ENCODE data around the gene PIAS3.
A peak's percentile ranks its signal among the peaks of the same experiment; 100 is the strongest.

The PIAS3 gene

DNA sequence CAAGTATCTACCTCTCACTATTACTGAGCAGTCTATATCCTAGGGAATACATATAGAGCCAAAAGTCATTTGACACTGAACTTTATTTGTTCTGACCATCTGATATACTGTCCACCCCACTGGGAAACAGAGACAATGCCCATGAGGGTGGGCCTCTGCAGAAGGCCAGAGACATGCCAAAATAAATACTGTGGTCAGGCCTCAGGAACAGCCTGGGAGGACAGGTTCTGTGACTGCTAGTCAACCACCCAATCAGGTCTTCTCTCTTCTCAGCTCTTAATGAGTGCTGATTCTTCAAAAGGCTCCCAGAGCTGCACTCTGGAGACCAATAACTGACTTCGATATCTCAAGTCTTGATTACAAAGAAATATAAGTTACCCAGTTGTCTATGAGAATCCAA lies 32.3 kb upstream of the PIAS3 start:
- H3K79me1 ChIP-seq (ENCODE audit: low read length) = no peaks in the 10 kb centered on the region
- no peak overlapping the region for H3K56ac ChIP-seq (ENCODE audit: low read length)
- no CpG with 5 or more reads among the region's 1 CpG for WGBS (ENCODE audit: extremely low coverage, insufficient coverage, low lambda C conversion rate)
- H3K27ac ChIP-seq (ENCODE audit: low read depth, low read length) = no peak overlapping the region
- H2AK5ac ChIP-seq (ENCODE audit: low read length) = no peak overlapping the region
- H3K18ac ChIP-seq (ENCODE audit: low read length) = no peak overlapping the region
- no peak overlapping the region for H4K8ac ChIP-seq (ENCODE audit: low read depth, low read length)
- no peak for DNase-seq
- no peak overlapping the region for H2BK5ac ChIP-seq (ENCODE audit: low read length)
- H3K79me2 ChIP-seq (ENCODE audit: control insufficient read depth, insufficient read depth, low read length) = no peaks in the 10 kb centered on the region
- H3K23ac ChIP-seq (ENCODE audit: low read length) = no peak overlapping the region
- H2BK15ac ChIP-seq (replicated peaks; ENCODE audit: low read depth) = no peak overlapping the region
- H4K5ac ChIP-seq (ENCODE audit: low read length) = no peak overlapping the region
- no peak overlapping the region for H3K4me3 ChIP-seq (ENCODE audit: low read length)
- H3K27me3 ChIP-seq (ENCODE audit: insufficient read depth, low read length, poor library complexity) = no peaks in the 10 kb centered on the region
- no peak overlapping the region for H3K4me2 ChIP-seq (ENCODE audit: low read length)
- no peak overlapping the region for H3K4ac ChIP-seq (ENCODE audit: low read depth, low read length)
- no peak overlapping the region for H3K9ac ChIP-seq (ENCODE audit: low read length)
- H3K36me3 ChIP-seq (ENCODE audit: control insufficient read depth, insufficient read depth, low read length) = no peaks in the 10 kb centered on the region
- H2BK120ac ChIP-seq (ENCODE audit: low read depth, low read length) = no peak overlapping the region
- H3K4me1 ChIP-seq (ENCODE audit: control insufficient read depth, low read depth, low read length) = peaks cover 4% of the 10 kb centered on the region

DNA sequence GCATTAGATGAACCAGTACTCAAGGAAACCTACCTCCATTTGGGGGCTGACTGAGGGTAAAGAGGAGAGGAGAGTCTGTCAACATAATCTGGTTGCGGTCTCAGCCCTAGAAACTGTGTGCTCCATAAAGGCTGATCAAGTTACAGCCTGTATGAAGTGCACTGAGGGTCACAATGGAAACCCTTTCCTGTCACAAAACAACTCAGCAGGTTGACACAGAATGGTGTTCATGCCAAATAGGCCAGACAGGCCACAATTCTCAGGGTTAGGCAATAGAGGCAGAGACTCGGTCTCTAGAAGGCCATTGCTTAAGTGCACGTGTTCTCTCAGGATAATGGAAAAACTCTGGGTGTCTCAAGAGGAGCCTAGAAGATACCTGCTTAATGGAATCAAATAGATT lies 30.8 kb upstream of the PIAS3 start:
- DNase-seq = no peak
- Histone ChIP-seq H3K18ac (ENCODE audit: low read length) (no peak overlapping the region), H4K8ac (ENCODE audit: low read depth, low read length) (no peak overlapping the region), H4K5ac (ENCODE audit: low read length) (no peak overlapping the region), H2BK15ac (replicated peaks; ENCODE audit: low read depth) (no peak overlapping the region), H2AK5ac (ENCODE audit: low read length) (no peak overlapping the region), H3K79me2 (ENCODE audit: control insufficient read depth, insufficient read depth, low read length) (no peaks in the 10 kb centered on the region), H3K4ac (ENCODE audit: low read depth, low read length) (no peak overlapping the region), H3K4me1 (ENCODE audit: control insufficient read depth, low read depth, low read length) (peaks cover 4% of the 10 kb centered on the region), H3K9ac (ENCODE audit: low read length) (no peak overlapping the region), H3K27ac (ENCODE audit: low read depth, low read length) (no peak overlapping the region), H2BK5ac (ENCODE audit: low read length) (no peak overlapping the region), H3K4me2 (ENCODE audit: low read length) (no peak overlapping the region), H3K27me3 (ENCODE audit: insufficient read depth, low read length, poor library complexity) (peaks cover 1% of the 10 kb centered on the region), H2BK120ac (ENCODE audit: low read depth, low read length) (no peak overlapping the region), H3K56ac (ENCODE audit: low read length) (no peak overlapping the region), H3K4me3 (ENCODE audit: low read length) (no peak overlapping the region), H3K23ac (ENCODE audit: low read length) (no peak overlapping the region), H3K79me1 (ENCODE audit: low read length) (no peaks in the 10 kb centered on the region), H3K36me3 (ENCODE audit: control insufficient read depth, insufficient read depth, low read length) (no peaks in the 10 kb centered on the region)
- no CpG with 5 or more reads among the region's 3 CpGs for WGBS (ENCODE audit: extremely low coverage, insufficient coverage, low lambda C conversion rate)

DNA sequence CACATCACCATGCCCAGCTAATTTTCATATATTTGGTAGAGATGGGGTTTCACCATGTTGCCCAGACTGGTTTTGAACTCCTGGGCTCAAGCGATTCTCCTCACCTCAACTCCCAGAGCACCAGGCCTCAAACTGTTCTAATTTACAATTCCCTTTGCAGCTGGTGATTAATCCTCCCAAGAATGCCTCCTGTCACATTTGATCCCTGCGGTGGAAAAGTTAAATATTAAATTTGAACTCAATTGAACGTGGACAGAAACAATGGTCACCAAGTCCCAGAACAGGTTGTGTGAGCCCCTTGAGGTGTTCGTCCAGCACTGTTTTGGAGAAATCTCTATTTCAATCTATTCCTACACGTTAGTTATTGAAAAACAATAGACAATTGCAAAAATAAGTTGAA lies 28.8 kb upstream of the PIAS3 start:
- no peak overlapping the region for H3K23ac ChIP-seq (ENCODE audit: low read length)
- no peak overlapping the region for H2BK120ac ChIP-seq (ENCODE audit: low read depth, low read length)
- H3K36me3 ChIP-seq (ENCODE audit: control insufficient read depth, insufficient read depth, low read length) = no peaks in the 10 kb centered on the region
- H3K4me2 ChIP-seq (ENCODE audit: low read length) = no peak overlapping the region
- H4K8ac ChIP-seq (ENCODE audit: low read depth, low read length) = no peak overlapping the region
- H4K5ac ChIP-seq (ENCODE audit: low read length) = no peak overlapping the region
- no peak overlapping the region for H3K4ac ChIP-seq (ENCODE audit: low read depth, low read length)
- H3K27me3 ChIP-seq (ENCODE audit: insufficient read depth, low read length, poor library complexity) = peaks cover 2% of the 10 kb centered on the region
- H3K79me1 ChIP-seq (ENCODE audit: low read length) = no peaks in the 10 kb centered on the region
- no peak for DNase-seq
- no CpG with 5 or more reads among the region's 5 CpGs for WGBS (ENCODE audit: extremely low coverage, insufficient coverage, low lambda C conversion rate)
- no peak overlapping the region for H3K56ac ChIP-seq (ENCODE audit: low read length)
- H3K4me3 ChIP-seq (ENCODE audit: low read length) = no peak overlapping the region
- H3K18ac ChIP-seq (ENCODE audit: low read length) = no peak overlapping the region
- H2AK5ac ChIP-seq (ENCODE audit: low read length) = no peak overlapping the region
- H2BK15ac ChIP-seq (replicated peaks; ENCODE audit: low read depth) = no peak overlapping the region
- H3K9ac ChIP-seq (ENCODE audit: low read length) = no peak overlapping the region
- H3K27ac ChIP-seq (ENCODE audit: low read depth, low read length) = no peak overlapping the region
- H3K4me1 ChIP-seq (ENCODE audit: control insufficient read depth, low read depth, low read length) = peaks cover 4% of the 10 kb centered on the region
- no peak overlapping the region for H2BK5ac ChIP-seq (ENCODE audit: low read length)
- H3K79me2 ChIP-seq (ENCODE audit: control insufficient read depth, insufficient read depth, low read length) = no peaks in the 10 kb centered on the region

DNA sequence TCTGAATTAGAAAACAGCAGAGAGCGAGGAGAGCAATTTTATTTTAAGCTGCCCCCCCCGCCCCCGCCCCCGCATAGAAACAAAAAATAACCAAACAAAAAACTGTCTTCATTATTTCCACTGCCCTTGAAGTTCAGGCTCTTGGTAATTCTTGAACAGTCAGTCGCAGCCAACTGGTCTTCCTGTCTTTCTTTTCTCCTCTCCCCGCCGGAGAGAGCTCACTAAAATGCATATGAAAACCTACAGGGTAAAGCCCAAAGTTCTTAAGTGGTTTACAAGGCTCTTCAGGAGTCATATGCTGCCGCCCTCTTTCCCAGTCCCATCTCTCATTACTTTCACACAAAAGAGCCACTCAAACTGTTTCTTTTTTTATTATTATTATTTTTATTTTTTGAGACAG lies 27.9 kb upstream of the PIAS3 start:
- H3K23ac ChIP-seq (ENCODE audit: low read length) = no peak overlapping the region
- peaks cover 2% of the 10 kb centered on the region for H3K27me3 ChIP-seq (ENCODE audit: insufficient read depth, low read length, poor library complexity)
- H3K79me1 ChIP-seq (ENCODE audit: low read length) = no peaks in the 10 kb centered on the region
- H3K56ac ChIP-seq (ENCODE audit: low read length) = no peak overlapping the region
- no peak overlapping the region for H2BK120ac ChIP-seq (ENCODE audit: low read depth, low read length)
- H2AK5ac ChIP-seq (ENCODE audit: low read length) = no peak overlapping the region
- H3K9ac ChIP-seq (ENCODE audit: low read length) = no peak overlapping the region
- H4K8ac ChIP-seq (ENCODE audit: low read depth, low read length) = no peak overlapping the region
- no peak overlapping the region for H3K27ac ChIP-seq (ENCODE audit: low read depth, low read length)
- DNase-seq = no peak
- no peak overlapping the region for H2BK5ac ChIP-seq (ENCODE audit: low read length)
- H3K4me2 ChIP-seq (ENCODE audit: low read length) = no peak overlapping the region
- no peaks in the 10 kb centered on the region for H3K4me1 ChIP-seq (ENCODE audit: control insufficient read depth, low read depth, low read length)
- H3K79me2 ChIP-seq (ENCODE audit: control insufficient read depth, insufficient read depth, low read length) = no peaks in the 10 kb centered on the region
- no peak overlapping the region for H2BK15ac ChIP-seq (replicated peaks; ENCODE audit: low read depth)
- H4K5ac ChIP-seq (ENCODE audit: low read length) = no peak overlapping the region
- H3K36me3 ChIP-seq (ENCODE audit: control insufficient read depth, insufficient read depth, low read length) = no peaks in the 10 kb centered on the region
- no peak overlapping the region for H3K4me3 ChIP-seq (ENCODE audit: low read length)
- H3K18ac ChIP-seq (ENCODE audit: low read length) = no peak overlapping the region
- no peak overlapping the region for H3K4ac ChIP-seq (ENCODE audit: low read depth, low read length)
- no CpG with 5 or more reads among the region's 8 CpGs for WGBS (ENCODE audit: extremely low coverage, insufficient coverage, low lambda C conversion rate)

DNA sequence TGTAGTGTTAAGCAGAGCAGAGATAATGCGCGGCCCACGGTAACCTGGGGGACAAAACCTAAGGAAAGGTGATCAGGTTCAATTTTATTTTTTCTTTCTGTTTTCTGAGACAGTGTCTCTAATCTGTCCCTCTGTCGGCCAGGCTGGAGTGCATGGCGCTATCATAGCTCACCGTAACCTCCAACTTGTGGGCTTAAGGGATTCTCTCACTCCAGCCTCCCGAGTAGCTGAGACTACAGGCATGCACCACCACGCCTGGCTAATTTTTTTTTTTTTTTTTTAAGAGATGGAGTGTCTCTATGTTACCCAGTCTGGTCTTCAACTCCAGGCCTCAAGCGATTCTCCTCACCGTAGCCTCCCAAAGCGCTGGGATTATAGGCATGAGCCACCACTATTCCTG lies 27.5 kb upstream of the PIAS3 start:
- no peaks in the 10 kb centered on the region for H3K4me1 ChIP-seq (ENCODE audit: control insufficient read depth, low read depth, low read length)
- H3K23ac ChIP-seq (ENCODE audit: low read length) = no peak overlapping the region
- WGBS (ENCODE audit: extremely low coverage, insufficient coverage, low lambda C conversion rate) = no CpG with 5 or more reads among the region's 11 CpGs
- no peak overlapping the region for H3K27ac ChIP-seq (ENCODE audit: low read depth, low read length)
- no peak overlapping the region for H2BK5ac ChIP-seq (ENCODE audit: low read length)
- H3K4me3 ChIP-seq (ENCODE audit: low read length) = no peak overlapping the region
- no peak overlapping the region for H3K4ac ChIP-seq (ENCODE audit: low read depth, low read length)
- peaks cover 2% of the 10 kb centered on the region for H3K27me3 ChIP-seq (ENCODE audit: insufficient read depth, low read length, poor library complexity)
- no peak overlapping the region for H3K4me2 ChIP-seq (ENCODE audit: low read length)
- DNase-seq = no peak
- no peaks in the 10 kb centered on the region for H3K36me3 ChIP-seq (ENCODE audit: control insufficient read depth, insufficient read depth, low read length)
- H2BK15ac ChIP-seq (replicated peaks; ENCODE audit: low read depth) = no peak overlapping the region
- H2BK120ac ChIP-seq (ENCODE audit: low read depth, low read length) = no peak overlapping the region
- no peaks in the 10 kb centered on the region for H3K79me1 ChIP-seq (ENCODE audit: low read length)
- no peak overlapping the region for H3K18ac ChIP-seq (ENCODE audit: low read length)
- H2AK5ac ChIP-seq (ENCODE audit: low read length) = no peak overlapping the region
- H3K79me2 ChIP-seq (ENCODE audit: control insufficient read depth, insufficient read depth, low read length) = no peaks in the 10 kb centered on the region
- H4K5ac ChIP-seq (ENCODE audit: low read length) = no peak overlapping the region
- peak overlapping the region; percentile 4 for H3K9ac ChIP-seq (ENCODE audit: low read length)
- peak overlapping the region; percentile 44 for H3K56ac ChIP-seq (ENCODE audit: low read length)
- H4K8ac ChIP-seq (ENCODE audit: low read depth, low read length) = no peak overlapping the region

DNA sequence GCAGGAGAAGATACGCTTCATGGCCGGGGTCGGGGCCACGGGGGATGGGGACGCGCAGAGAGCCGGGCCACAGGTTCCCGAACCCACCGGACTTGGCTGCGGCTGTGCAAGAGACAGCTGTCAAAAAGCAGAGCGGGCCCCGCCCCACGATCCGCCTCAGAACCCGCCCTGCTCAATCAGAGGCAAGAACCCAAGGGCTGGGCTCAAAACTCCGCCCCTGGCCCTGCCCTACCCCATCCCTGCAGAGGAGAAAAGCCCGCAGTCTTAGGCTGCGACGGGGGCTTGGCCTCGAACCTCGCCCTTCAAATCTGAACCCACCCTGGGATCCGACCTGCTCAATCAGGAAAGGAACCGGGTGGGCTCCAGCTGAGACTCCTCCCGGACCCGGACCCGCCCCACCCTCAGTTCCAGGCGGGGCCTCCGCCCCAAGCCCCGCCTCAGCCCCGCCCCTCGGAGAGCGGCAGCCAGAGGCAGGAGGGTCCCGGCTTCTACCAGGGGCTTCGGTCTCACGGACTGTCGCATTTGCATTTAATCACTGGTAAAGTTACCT lies 26.9 kb upstream of the PIAS3 start, which contains the start of gene ANKRD35:
Gene ANKRD35, minus strand, starts transcription at position 129 of the 550 bp plus-strand sequence. Its CDS starts 108 bp downstream, at position 21.
- Histone ChIP-seq H3K56ac (ENCODE audit: low read length) (peak within 1 kb of the TSS; percentile 44), H3K4me3 (ENCODE audit: low read length) (peak within 1 kb of the TSS; percentile 48), H4K8ac (ENCODE audit: low read depth, low read length) (no peak within 1 kb of the TSS), H3K27ac (ENCODE audit: low read depth, low read length) (no peak within 1 kb of the TSS), H2BK120ac (ENCODE audit: low read depth, low read length) (no peak within 1 kb of the TSS), H2AK5ac (ENCODE audit: low read length) (no peak within 1 kb of the TSS), H3K18ac (ENCODE audit: low read length) (no peak within 1 kb of the TSS), H3K23ac (ENCODE audit: low read length) (no peak within 1 kb of the TSS), H2BK5ac (ENCODE audit: low read length) (no peak within 1 kb of the TSS), H3K79me1 (ENCODE audit: low read length) (no peaks in the 10 kb centered on the region), H3K79me2 (ENCODE audit: control insufficient read depth, insufficient read depth, low read length) (no peaks in the 10 kb centered on the region), H3K9ac (ENCODE audit: low read length) (peak within 1 kb of the TSS; percentile 4), H4K5ac (ENCODE audit: low read length) (no peak within 1 kb of the TSS), H3K4ac (ENCODE audit: low read depth, low read length) (no peak within 1 kb of the TSS), H3K36me3 (ENCODE audit: control insufficient read depth, insufficient read depth, low read length) (no peaks in the 10 kb centered on the region), H2BK15ac (replicated peaks; ENCODE audit: low read depth) (no peak within 1 kb of the TSS), H3K4me2 (ENCODE audit: low read length) (peak within 1 kb of the TSS; percentile 78), H3K4me1 (ENCODE audit: control insufficient read depth, low read depth, low read length) (no peaks in the 10 kb centered on the region), H3K27me3 (ENCODE audit: insufficient read depth, low read length, poor library complexity) (peaks cover 2% of the 10 kb centered on the region)
- DNase-seq = peak; percentile 87
- no CpG with 5 or more reads among the region's 36 CpGs for WGBS (ENCODE audit: extremely low coverage, insufficient coverage, low lambda C conversion rate)

Data from mesendoderm (in vitro differentiated cells).